A549 (cell line): ENCODE results near the gene MUC20. TPM values are rescaled to one million over a fixed set of nuclear protein-coding genes. Genes with fewer than 3 reads are reported as not detected.

ENCODE experiments used
- ATAC-seq, 2 experiments: fragments of 200-7000 bp in 1 of 2; fragments of >200 bp in 1 of 2; cut with Nextera tagmentation in 1 of 2; cut with Tn5 transposase in 1 of 2; 3 replicates each; pipeline versions ENCODE4 v1.8.0 to v1.9.1; 2018 to 2020; ENCODE audit warnings: mild to moderate bottlenecking in 1 of 2, moderate library complexity in 1 of 2
- CTCF ChIA-PET: fragments of 300-600 bp; sonication (Branson Sonifier 250); formaldehyde crosslinking; extraction: SDS; loops from one replicate; lab custom pipeline; 2021; ENCODE audit warnings: antibody characterized with exemption, inconsistent platforms; lab: Yijun Ruan, JAX
- POLR2A ChIA-PET: fragments of 350-600 bp; formaldehyde crosslinking; extraction: SDS; loops from one replicate; lab custom pipeline; 2021; ENCODE audit warnings: antibody characterized with exemption, inconsistent platforms; lab: Yijun Ruan, JAX
- DNase-seq, 2 experiments: peaks; one replicate each; pipeline versions ENCODE4 v3.0.0 to v3.0.0-alpha.2; 2011 to 2016; ENCODE audit warnings: low read depth in 1 of 2, low spot score in 1 of 2
- FAIRE-seq: peaks from 2 replicates; lab custom pipeline; 2011; peaks lifted over from hg19 to GRCh38; lab: Jason Lieb, UNC
- H3K27ac ChIP-seq, 2 experiments: fragments of >200 bp; sonication (Bioruptor Twin); formaldehyde crosslinking; 3 replicates each; pipeline ENCODE4 v1.5.1; 2016 to 2017
- H3K4me1 ChIP-seq: fragments of >200 bp; sonication (Bioruptor Twin); formaldehyde crosslinking; 3 replicates; pipeline ENCODE4 v1.6.1; 2016
- H3K4me2 ChIP-seq: fragments of >200 bp; sonication (Bioruptor Twin); formaldehyde crosslinking; 3 replicates; pipeline ENCODE4 v1.6.1; 2016
- H3K4me3 ChIP-seq: fragments of >200 bp; sonication (Bioruptor Twin); formaldehyde crosslinking; 3 replicates; pipeline ENCODE4 v1.5.1; 2016
- H3K9me3 ChIP-seq: fragments of >200 bp; sonication (Bioruptor Twin); formaldehyde crosslinking; 3 replicates; pipeline ENCODE4 v1.6.1; 2016
- BHLHE40 ChIP-seq: IDR thresholded peaks from 2 replicates; pipeline ENCODE4 v1.6.1; 2012; ENCODE audit warnings: low read depth, low read length, inconsistent platforms
- CBX8 ChIP-seq: fragments of 200-600 bp; sonication (generic); IDR thresholded peaks from 2 replicates; pipeline ENCODE4 v1.6.1; 2016
- FOSL2 ChIP-seq, 2 experiments: fragments of 450-650 bp in 1 of 2; fragments of >200 bp in 1 of 2; sonication (Bioruptor Twin) in 1 of 2; formaldehyde crosslinking; IDR thresholded peaks; 2 replicates each; pipeline versions ENCODE4 v1.5.0 to v1.6.1; 2016 to 2020; ENCODE audit warnings: mild to moderate bottlenecking in 1 of 2, moderate library complexity in 1 of 2
- JUNB ChIP-seq: fragments of >200 bp; sonication (Bioruptor Twin); formaldehyde crosslinking; IDR thresholded peaks from 2 replicates; pipeline ENCODE4 v1.6.1; 2016
- KDM1A ChIP-seq: fragments of 200-600 bp; sonication (generic); IDR thresholded peaks from 2 replicates; pipeline ENCODE4 v1.6.1; 2016; ENCODE audit warnings: low read depth, mild to moderate bottlenecking
- MAZ ChIP-seq: fragments of 150-350 bp; IDR thresholded peaks from 2 replicates; pipeline ENCODE4 v1.6.1; 2014; ENCODE audit warnings: antibody characterized with exemption, low read depth, low read length, borderline replicate concordance
- MYC ChIP-seq: IDR thresholded peaks from 2 replicates; pipeline ENCODE4 v1.6.1; 2012; ENCODE audit warnings: mild to moderate bottlenecking, inconsistent platforms, low read length, improper control_type of control experiment, borderline replicate concordance
- NPAS2 ChIP-seq: fragments of 250-450 bp; sonication (Bioruptor Pico); IDR thresholded peaks from 2 replicates; pipeline ENCODE4 v1.8.0; 2022; ENCODE audit warnings: mild to moderate bottlenecking, moderate library complexity, borderline replicate concordance
- PHF8 ChIP-seq: fragments of 200-600 bp; sonication (generic); IDR thresholded peaks from 2 replicates; pipeline ENCODE4 v1.6.1; 2016; ENCODE audit warnings: low read depth, mild to moderate bottlenecking, antibody characterized with exemption, moderate library complexity, borderline replicate concordance
- POLR2A ChIP-seq: IDR thresholded peaks from 2 replicates; pipeline ENCODE4 v1.6.1; 2012; ENCODE audit warnings: mild to moderate bottlenecking, low read length
- RARB ChIP-seq: fragments of 250-450 bp; sonication (Bioruptor Pico); IDR thresholded peaks from 2 replicates; pipeline ENCODE4 v1.8.0; 2021; ENCODE audit warnings: mild to moderate bottlenecking, moderate library complexity
- SMC3 ChIP-seq: fragments of >200 bp; sonication (Bioruptor Twin); formaldehyde crosslinking; IDR thresholded peaks from 3 replicates; pipeline ENCODE4 v1.6.1; 2018; ENCODE audit warnings: inconsistent platforms
- ZC3H11A ChIP-seq: fragments of 450-650 bp; IDR thresholded peaks from 2 replicates; pipeline ENCODE4 v1.6.1; 2014; ENCODE audit warnings: antibody characterized with exemption, mild to moderate bottlenecking
- ZSCAN20 ChIP-seq: fragments of 250-450 bp; sonication (Bioruptor Pico); IDR thresholded peaks from 2 replicates; pipeline ENCODE4 v1.8.0; 2022; ENCODE audit warnings: mild to moderate bottlenecking, moderate library complexity
- WGBS: methylation state at CpG from one replicate; pipeline ENCODE4 v1.1.6; 2017; ENCODE audit errors: missing lambda C conversion rate; 5-methylcytosine and 5-hydroxymethylcytosine counted together
- polyA plus RNA-seq, 4 experiments: library from polyadenylated mRNA; depleted of rRNA in 3 of 4; stranded (reverse); fragments of >200 nt; fragmentation: RNase III in 1 of 4; extraction: RNeasy Plus Mini Kit Qiagen cat#74134 plus additional on column Dnase treatment in 1 of 4; gene quantifications; 2 replicates in 3 of 4; 3 replicates in 1 of 4; pipeline ENCODE4 v1.2.3, GENCODE V29; 2011 to 2017
- TF ChIP-seq, protein P1 (sequence below): fragments of 250-450 bp; sonication (Bioruptor Pico); IDR thresholded peaks from 2 replicates; pipeline ENCODE4 v1.5.0; 2021; ENCODE audit warnings: mild to moderate bottlenecking, moderate library complexity, borderline replicate concordance
- TF ChIP-seq, protein P2 (sequence below): fragments of 200-600 bp; sonication (generic); IDR thresholded peaks from 2 replicates; pipeline ENCODE4 v1.6.1; 2016; ENCODE audit warnings: antibody characterized with exemption, mild to moderate bottlenecking, moderate library complexity

MUC20 gene
- polyA plus RNA-seq, 2 of the 4 experiments (the other 2 are of a cell fraction): 0.44 to 0.87 TPM

- Histone ChIP-seq H3K4me1 (no peaks in the 10 kb centered on the region), H3K27ac (no peak overlapping the region), H3K9me3 (no peaks in the 10 kb centered on the region), H3K4me2 (no peak overlapping the region), H3K4me3 (no peak overlapping the region)
- DNase-seq (no peak), FAIRE-seq (no peak), ATAC-seq (peak in 1 of 2 experiments; percentile 12; a peak in 2 of 6 replicates)
- ChIA-PET CTCF (interaction anchor here (0.9 kb wide), 1 partner anchor 90 kb away, joined by 3 read pairs; no protein-coding TSS in a partner anchor), POLR2A (no interaction called here)
- TF ChIP-seq NPAS2 (CRISPR knock-in tag): no peak
- no peak for TF ChIP-seq SMC3
- no peak for TF ChIP-seq ZC3H11A
- TF ChIP-seq ZSCAN20: no peak
- TF ChIP-seq JUNB: no peak
- TF ChIP-seq, protein P1, sequence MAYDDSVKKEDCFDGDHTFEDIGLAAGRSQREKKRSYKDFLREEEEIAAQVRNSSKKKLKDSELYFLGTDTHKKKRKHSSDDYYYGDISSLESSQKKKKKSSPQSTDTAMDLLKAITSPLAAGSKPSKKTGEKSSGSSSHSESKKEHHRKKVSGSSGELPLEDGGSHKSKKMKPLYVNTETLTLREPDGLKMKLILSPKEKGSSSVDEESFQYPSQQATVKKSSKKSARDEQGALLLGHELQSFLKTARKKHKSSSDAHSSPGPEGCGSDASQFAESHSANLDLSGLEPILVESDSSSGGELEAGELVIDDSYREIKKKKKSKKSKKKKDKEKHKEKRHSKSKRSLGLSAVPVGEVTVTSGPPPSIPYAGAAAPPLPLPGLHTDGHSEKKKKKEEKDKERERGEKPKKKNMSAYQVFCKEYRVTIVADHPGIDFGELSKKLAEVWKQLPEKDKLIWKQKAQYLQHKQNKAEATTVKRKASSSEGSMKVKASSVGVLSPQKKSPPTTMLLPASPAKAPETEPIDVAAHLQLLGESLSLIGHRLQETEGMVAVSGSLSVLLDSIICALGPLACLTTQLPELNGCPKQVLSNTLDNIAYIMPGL (CRISPR knock-in tag): no peak
- no peak for TF ChIP-seq RARB
- no peak for TF ChIP-seq PHF8
- TF ChIP-seq KDM1A: no peak
- no peak for TF ChIP-seq MYC
- 45% methylated on average over 6 of the region's 10 CpGs for WGBS
Measured at GRCh38 chr3:195761123-195761566, 40.4 kb downstream of the MUC20 start.

- no peak overlapping the region for H3K4me3 ChIP-seq
- DNase-seq (no peak), ATAC-seq (peak in 1 of 2 experiments; percentile 19; a peak in 1 of 6 replicates), FAIRE-seq (no peak)
- POLR2A ChIA-PET: no interaction called here
- H3K4me2 ChIP-seq: no peak overlapping the region
- 60% methylated on average over 18 of the region's 52 CpGs for WGBS
- no peak overlapping the region for H3K27ac ChIP-seq
- H3K9me3 ChIP-seq: no peaks in the 10 kb centered on the region
- CTCF ChIA-PET: interaction anchor here (0.7 kb wide), 1 partner anchor 665 kb away, joined by 3 read pairs; no protein-coding TSS in a partner anchor
- TF ChIP-seq MAZ (no peak), CBX8 (no peak), POLR2A (no peak)
- TF ChIP-seq, protein P2, sequence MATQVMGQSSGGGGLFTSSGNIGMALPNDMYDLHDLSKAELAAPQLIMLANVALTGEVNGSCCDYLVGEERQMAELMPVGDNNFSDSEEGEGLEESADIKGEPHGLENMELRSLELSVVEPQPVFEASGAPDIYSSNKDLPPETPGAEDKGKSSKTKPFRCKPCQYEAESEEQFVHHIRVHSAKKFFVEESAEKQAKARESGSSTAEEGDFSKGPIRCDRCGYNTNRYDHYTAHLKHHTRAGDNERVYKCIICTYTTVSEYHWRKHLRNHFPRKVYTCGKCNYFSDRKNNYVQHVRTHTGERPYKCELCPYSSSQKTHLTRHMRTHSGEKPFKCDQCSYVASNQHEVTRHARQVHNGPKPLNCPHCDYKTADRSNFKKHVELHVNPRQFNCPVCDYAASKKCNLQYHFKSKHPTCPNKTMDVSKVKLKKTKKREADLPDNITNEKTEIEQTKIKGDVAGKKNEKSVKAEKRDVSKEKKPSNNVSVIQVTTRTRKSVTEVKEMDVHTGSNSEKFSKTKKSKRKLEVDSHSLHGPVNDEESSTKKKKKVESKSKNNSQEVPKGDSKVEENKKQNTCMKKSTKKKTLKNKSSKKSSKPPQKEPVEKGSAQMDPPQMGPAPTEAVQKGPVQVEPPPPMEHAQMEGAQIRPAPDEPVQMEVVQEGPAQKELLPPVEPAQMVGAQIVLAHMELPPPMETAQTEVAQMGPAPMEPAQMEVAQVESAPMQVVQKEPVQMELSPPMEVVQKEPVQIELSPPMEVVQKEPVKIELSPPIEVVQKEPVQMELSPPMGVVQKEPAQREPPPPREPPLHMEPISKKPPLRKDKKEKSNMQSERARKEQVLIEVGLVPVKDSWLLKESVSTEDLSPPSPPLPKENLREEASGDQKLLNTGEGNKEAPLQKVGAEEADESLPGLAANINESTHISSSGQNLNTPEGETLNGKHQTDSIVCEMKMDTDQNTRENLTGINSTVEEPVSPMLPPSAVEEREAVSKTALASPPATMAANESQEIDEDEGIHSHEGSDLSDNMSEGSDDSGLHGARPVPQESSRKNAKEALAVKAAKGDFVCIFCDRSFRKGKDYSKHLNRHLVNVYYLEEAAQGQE: no peak
- no peaks in the 10 kb centered on the region for H3K4me1 ChIP-seq
Measured at GRCh38 chr3:195761567-195762248, 40.9 kb downstream of the MUC20 start.

DNA sequence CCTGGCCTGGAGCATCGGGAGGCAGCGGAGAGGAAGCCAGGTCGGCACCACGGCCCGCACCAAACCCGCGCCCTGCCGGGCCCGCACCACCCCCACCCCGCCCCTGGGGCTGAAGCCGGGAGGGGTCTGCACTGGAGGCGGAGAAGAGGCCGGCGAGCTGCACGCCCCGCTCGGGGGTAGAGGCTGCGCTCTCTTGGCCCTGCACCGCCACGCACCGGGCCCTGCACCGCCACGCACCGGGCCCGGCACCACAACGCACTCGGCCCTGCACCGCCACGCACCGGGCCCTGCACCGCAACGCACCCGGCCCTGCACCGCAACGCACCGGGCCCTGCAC lies 41.4 kb downstream of the MUC20 start:
- ATAC-seq: no peak
- POLR2A ChIA-PET: no interaction called here

More for the DNA sequence above, 41.4 kb downstream of the MUC20 start:
- Histone ChIP-seq H3K27ac (no peak overlapping the region), H3K9me3 (no peaks in the 10 kb centered on the region), H3K4me3 (no peak overlapping the region), H3K4me2 (no peak overlapping the region), H3K4me1 (no peaks in the 10 kb centered on the region)
- 94% methylated on average over 10 of the region's 36 CpGs for WGBS
- DNase-seq (no peak), FAIRE-seq (no peak)
- CTCF ChIA-PET: interaction anchor here (0.7 kb wide), 1 partner anchor 666 kb away, joined by 3 read pairs; no protein-coding TSS in a partner anchor
- TF ChIP-seq FOSL2 (IDR thresholded peaks at IDR 0.05): no peak
- no peak for TF ChIP-seq FOSL2 (CRISPR knock-in tag; IDR thresholded peaks at IDR 0.05)
- TF ChIP-seq SMC3: no peak
- no peak for TF ChIP-seq BHLHE40
